IMR-90 (cell line): ENCODE results near the gene SERPINA12. TPM values are rescaled to one million over a fixed set of nuclear protein-coding genes. Genes with fewer than 3 reads are reported as not detected.

Source experiments
- ATAC-seq: fragments of 200-7000 bp; cut with Tn5 transposase; 2 replicates; pipeline ENCODE4 v1.9.1; 2020; ENCODE audit warnings: low read depth, mild to moderate bottlenecking, moderate library complexity
- BruUV-seq: library from RNA; stranded (reverse); fragments of 400-500 nt; replicated peaks from 2 replicates; lab custom pipeline; 2021; lab: Mats Ljungman, UMichigan
- CTCF ChIA-PET: fragments of 300-600 bp; formaldehyde crosslinking; extraction: SDS; loops from one replicate; lab custom pipeline; 2021; ENCODE audit warnings: antibody characterized with exemption; lab: Yijun Ruan, JAX
- POLR2A ChIA-PET: fragments of 300-600 bp; sonication (Branson Sonifier 250); formaldehyde crosslinking; loops from one replicate; lab custom pipeline; 2022; ENCODE audit warnings: antibody characterized with exemption; ENCODE audit not compliant: unreplicated experiment; lab: Charles Lee
- DNase-seq: peaks from one replicate; pipeline ENCODE4 v3.0.0; 2013
- H2AFZ ChIP-seq: replicated peaks from 2 replicates; pipeline ENCODE3; 2013; ENCODE audit warnings: low read length, mild to moderate bottlenecking; ENCODE audit not compliant: poor library complexity
- H2AK5ac ChIP-seq: 2 replicates; pipeline ENCODE4 v1.6.1; 2013; ENCODE audit warnings: low read depth, low read length, inconsistent platforms
- H2AK9ac ChIP-seq: replicated peaks from 2 replicates; pipeline ENCODE3; 2013; ENCODE audit warnings: mild to moderate bottlenecking, low read depth, low read length, moderate library complexity; ENCODE audit not compliant: poor library complexity
- H2BK120ac ChIP-seq: 2 replicates; pipeline ENCODE4 v1.6.1; 2013; ENCODE audit warnings: low read depth, low read length, inconsistent platforms
- H2BK15ac ChIP-seq: 3 replicates; pipeline ENCODE4 v1.6.1; 2013; ENCODE audit warnings: low read depth, low read length, inconsistent platforms
- H2BK20ac ChIP-seq: 2 replicates; pipeline ENCODE4 v1.6.1; 2013; ENCODE audit warnings: low read depth, mild to moderate bottlenecking, inconsistent platforms, low read length, moderate library complexity
- H2BK5ac ChIP-seq: 2 replicates; pipeline ENCODE4 v1.6.1; 2013; ENCODE audit warnings: mild to moderate bottlenecking, low read depth, low read length, inconsistent platforms; ENCODE audit not compliant: poor library complexity, severe bottlenecking
- H3K14ac ChIP-seq: replicated peaks from 2 replicates; pipeline ENCODE4 v1.6.1; 2013; ENCODE audit warnings: low read depth, low read length, inconsistent platforms
- H3K18ac ChIP-seq: 2 replicates; pipeline ENCODE4 v1.6.1; 2013; ENCODE audit warnings: low read depth, low read length, control low read depth
- H3K23ac ChIP-seq: 2 replicates; pipeline ENCODE4 v1.6.1; 2013; ENCODE audit warnings: low read depth, low read length, inconsistent platforms
- H3K27ac ChIP-seq: 2 replicates; pipeline ENCODE4 v1.5.1; 2013; ENCODE audit warnings: mild to moderate bottlenecking, control low read depth, low read length; ENCODE audit not compliant: insufficient read depth
- H3K27me3 ChIP-seq: 2 replicates; pipeline ENCODE4 v1.6.1; 2013; ENCODE audit warnings: low read length; ENCODE audit not compliant: control insufficient read depth, insufficient read depth
- H3K36me3 ChIP-seq: 2 replicates; pipeline ENCODE4 v1.6.1; 2013; ENCODE audit warnings: low read length, mixed read lengths; ENCODE audit not compliant: control insufficient read depth, insufficient read depth
- H3K4ac ChIP-seq: 2 replicates; pipeline ENCODE4 v1.6.1; 2013; ENCODE audit warnings: low read depth, low read length, inconsistent platforms
- H3K4me1 ChIP-seq: 2 replicates; pipeline ENCODE4 v1.6.1; 2013; ENCODE audit warnings: low read length, mixed read lengths; ENCODE audit not compliant: control insufficient read depth, insufficient read depth
- H3K4me2 ChIP-seq: 2 replicates; pipeline ENCODE4 v1.6.1; 2013; ENCODE audit warnings: low read depth, mild to moderate bottlenecking, control low read depth, low read length, moderate library complexity
- H3K4me3 ChIP-seq: 2 replicates; pipeline ENCODE4 v1.5.1; 2013; ENCODE audit warnings: low read depth, mild to moderate bottlenecking, control low read depth, low read length, moderate library complexity; ENCODE audit not compliant: insufficient read depth
- H3K56ac ChIP-seq: 2 replicates; pipeline ENCODE4 v1.6.1; 2013; ENCODE audit warnings: low read length, inconsistent platforms; ENCODE audit not compliant: insufficient read depth; ENCODE audit errors: extremely low read depth
- H3K79me1 ChIP-seq, 2 experiments: 2 replicates each; pipeline ENCODE4 v1.6.1; 2013; ENCODE audit warnings: low read length in 2 of 2, inconsistent platforms in 1 of 2, low read depth in 1 of 2
- H3K9ac ChIP-seq: 2 replicates; pipeline ENCODE4 v1.6.1; 2013; ENCODE audit warnings: low read depth, low read length, control low read depth
- H3K9me1 ChIP-seq: 2 replicates; pipeline ENCODE4 v1.6.1; 2013; ENCODE audit warnings: low read length, inconsistent platforms; ENCODE audit not compliant: insufficient read depth
- H3K9me3 ChIP-seq: 2 replicates; pipeline ENCODE4 v1.6.1; 2013; ENCODE audit warnings: low read length; ENCODE audit not compliant: control insufficient read depth, insufficient read depth
- H4K20me1 ChIP-seq: 2 replicates; pipeline ENCODE4 v1.6.1; 2013; ENCODE audit warnings: low read length, inconsistent platforms; ENCODE audit not compliant: insufficient read depth
- H4K5ac ChIP-seq: 2 replicates; pipeline ENCODE4 v1.6.1; 2013; ENCODE audit warnings: mild to moderate bottlenecking, low read depth, low read length, control low read depth
- H4K8ac ChIP-seq, 2 experiments: 2 replicates each; pipeline ENCODE4 v1.6.1; 2013; ENCODE audit warnings: low read depth in 2 of 2, low read length in 2 of 2, control low read depth in 1 of 2, inconsistent platforms in 1 of 2
- H4K91ac ChIP-seq: 2 replicates; pipeline ENCODE4 v1.6.1; 2013; ENCODE audit warnings: low read depth, low read length, inconsistent platforms; ENCODE audit not compliant: insufficient read depth
- BHLHE40 ChIP-seq: fragments of 150-350 bp; IDR thresholded peaks from 2 replicates; pipeline ENCODE4 v1.6.1; 2016; ENCODE audit warnings: mild to moderate bottlenecking, low read depth, low read length
- CEBPB ChIP-seq: IDR thresholded peaks from 2 replicates; pipeline ENCODE4 v1.6.1; 2012; ENCODE audit warnings: low read depth, low read length, improper control_type of control experiment
- CHD1 ChIP-seq: IDR thresholded peaks from 2 replicates; pipeline ENCODE4 v1.6.1; 2012; ENCODE audit warnings: low read depth, low read length, improper control_type of control experiment
- FOS ChIP-seq: fragments of 150-350 bp; IDR thresholded peaks from 2 replicates; pipeline ENCODE4 v1.6.1; 2016; ENCODE audit warnings: low read depth, low read length
- MAFK ChIP-seq: IDR thresholded peaks from 2 replicates; pipeline ENCODE4 v1.6.1; 2012; ENCODE audit warnings: low read depth, low read length, improper control_type of control experiment
- MAZ ChIP-seq: IDR thresholded peaks from 2 replicates; pipeline ENCODE4 v1.6.1; 2012; ENCODE audit warnings: low read depth, mild to moderate bottlenecking, low read length, improper control_type of control experiment, moderate library complexity, borderline replicate concordance
- MXI1 ChIP-seq: IDR thresholded peaks from 2 replicates; pipeline ENCODE4 v1.6.1; 2012; ENCODE audit warnings: low read depth, mild to moderate bottlenecking, low read length, moderate library complexity, borderline replicate concordance
- NFE2L2 ChIP-seq: fragments of 150-350 bp; IDR thresholded peaks from 2 replicates; pipeline ENCODE4 v1.6.1; 2016; ENCODE audit warnings: low read depth, mild to moderate bottlenecking, low read length
- POLR2A ChIP-seq: IDR thresholded peaks from 2 replicates; pipeline ENCODE4 v1.6.1; 2012; ENCODE audit warnings: mild to moderate bottlenecking, low read depth, low read length
- RAD21 ChIP-seq: IDR thresholded peaks from 2 replicates; pipeline ENCODE4 v1.6.1; 2012; ENCODE audit warnings: low read length, improper control_type of control experiment
- RCOR1 ChIP-seq: IDR thresholded peaks from 2 replicates; pipeline ENCODE4 v1.6.1; 2012; ENCODE audit warnings: mild to moderate bottlenecking, low read length, improper control_type of control experiment; ENCODE audit not compliant: insufficient replicate concordance
- SMC3 ChIP-seq: fragments of 150-350 bp; IDR thresholded peaks from 2 replicates; pipeline ENCODE4 v1.6.1; 2016; ENCODE audit warnings: low read depth, mild to moderate bottlenecking, antibody characterized with exemption, low read length, moderate library complexity
- WGBS, 2 experiments: methylation state at CpG; one replicate each; pipeline versions ENCODE4 v1.1.5 to v1.1.7; 2013; ENCODE audit warnings: missing lambda C conversion rate in 2 of 2; ENCODE audit not compliant: insufficient read length in 1 of 2; ENCODE audit errors: extremely low coverage in 2 of 2; 5-methylcytosine and 5-hydroxymethylcytosine counted together
- dilution Hi-C: fragments of 300-500 bp; cut with HindIII; formaldehyde crosslinking; loops from one replicate; pipeline ENCODE4 v1.14.3; 2018; ENCODE audit warnings: low sequenced_read_pairs; ENCODE audit not compliant: unreplicated experiment
- in situ Hi-C: fragments of 300-500 bp; cut with MboI; formaldehyde crosslinking; loops from 3 replicates; pipeline ENCODE4 v1.14.3; 2019; ENCODE audit warnings: low sequenced_read_pairs, inconsistent platforms, mixed read lengths
- intact Hi-C: fragments of 100-400 bp; cut with micrococcal nuclease; formaldehyde crosslinking; loops from 2 replicates; pipeline ENCODE4 v1.10.0; 2022
- polyA plus RNA-seq, 3 experiments: library from polyadenylated mRNA; depleted of rRNA; stranded (reverse); fragments of >200 nt; gene quantifications; 2 replicates each; pipeline ENCODE4 v1.2.3, GENCODE V29; 2012; ENCODE audit warnings: low replicate concordance in 1 of 3
- total RNA-seq: library from RNA; depleted of rRNA; stranded (reverse); fragments of >200 nt; gene quantifications from 2 replicates; pipeline ENCODE4 v1.2.3, GENCODE V29; 2012
- TF ChIP-seq, protein P1 (sequence below): fragments of 150-350 bp; IDR thresholded peaks from 2 replicates; pipeline ENCODE4 v1.6.1; 2017; ENCODE audit warnings: mild to moderate bottlenecking, antibody characterized with exemption, low read length, low read depth
- TF ChIP-seq, protein P2 (sequence below): fragments of 150-350 bp; IDR thresholded peaks from 2 replicates; pipeline ENCODE4 v1.6.1; 2016; ENCODE audit warnings: low read depth, mild to moderate bottlenecking, low read length, moderate library complexity, borderline replicate concordance
- TF ChIP-seq, protein P3 (sequence below): conservative IDR thresholded peaks from 2 replicates; pipeline ENCODE4 v1.5.1; 2012; ENCODE audit warnings: mild to moderate bottlenecking, low read depth, low read length, improper control_type of control experiment

The SERPINA12 gene
- total and polyA plus RNA-seq, 2 of the 4 experiments (the other 2 are of a cell fraction) = not detected

DNA sequence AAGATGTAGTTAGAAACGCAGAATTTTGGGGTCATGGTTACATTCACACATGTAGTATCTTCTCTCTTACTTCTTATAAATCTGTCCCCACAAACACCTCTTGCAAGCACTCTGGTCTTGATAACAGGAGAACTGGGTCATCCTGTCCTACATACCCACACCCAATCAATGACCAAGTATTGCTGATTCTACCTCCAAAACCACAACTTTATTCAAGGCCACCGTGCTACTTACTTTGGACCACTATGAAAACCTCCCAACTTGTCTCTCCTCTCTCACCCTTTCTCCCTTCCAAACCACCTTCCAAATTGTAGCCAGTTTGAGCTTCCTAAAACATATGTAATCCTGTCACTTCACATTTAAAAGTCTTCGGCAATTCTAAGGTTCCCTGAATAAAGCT lies 62.1 kb downstream of the SERPINA12 start:
- CTCF ChIA-PET = interaction anchor here (0.6 to 1.2 kb wide), 2 partner anchors 12 to 13 kb away, joined by 3 to 4 read pairs; no protein-coding TSS in a partner anchor
- Histone ChIP-seq H3K18ac (no peak overlapping the region), H3K4me2 (no peak overlapping the region), H3K4ac (no peak overlapping the region), H3K9me3 (no peaks in the 10 kb centered on the region), H4K20me1 (no peaks in the 10 kb centered on the region), H2AK5ac (no peak overlapping the region), H3K27me3 (no peaks in the 10 kb centered on the region; the same call in 1 of the 2 replicates), H2BK20ac (no peak overlapping the region), H3K14ac (no peak overlapping the region), H4K8ac (no peak overlapping the region), H3K79me1 (no peaks in the 10 kb centered on the region), H2BK15ac (no peak overlapping the region), H3K4me1 (no peaks in the 10 kb centered on the region), H2AFZ (no peak overlapping the region), H2BK120ac (no peak overlapping the region), H3K4me3 (no peak overlapping the region), H4K5ac (no peak overlapping the region), H2AK9ac (no peak overlapping the region), H3K9me1 (no peaks in the 10 kb centered on the region), H3K36me3 (no peaks in the 10 kb centered on the region), H3K23ac (no peak overlapping the region), H3K27ac (no peak overlapping the region), H3K56ac (no peak overlapping the region), H3K9ac (no peak overlapping the region), H2BK5ac (no peak overlapping the region), H4K91ac (no peak overlapping the region)
- TF ChIP-seq BHLHE40 = no peak
- TF ChIP-seq MAZ = no peak
- TF ChIP-seq, protein P1, sequence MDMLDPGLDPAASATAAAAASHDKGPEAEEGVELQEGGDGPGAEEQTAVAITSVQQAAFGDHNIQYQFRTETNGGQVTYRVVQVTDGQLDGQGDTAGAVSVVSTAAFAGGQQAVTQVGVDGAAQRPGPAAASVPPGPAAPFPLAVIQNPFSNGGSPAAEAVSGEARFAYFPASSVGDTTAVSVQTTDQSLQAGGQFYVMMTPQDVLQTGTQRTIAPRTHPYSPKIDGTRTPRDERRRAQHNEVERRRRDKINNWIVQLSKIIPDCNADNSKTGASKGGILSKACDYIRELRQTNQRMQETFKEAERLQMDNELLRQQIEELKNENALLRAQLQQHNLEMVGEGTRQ = no peak
- TF ChIP-seq, protein P2, sequence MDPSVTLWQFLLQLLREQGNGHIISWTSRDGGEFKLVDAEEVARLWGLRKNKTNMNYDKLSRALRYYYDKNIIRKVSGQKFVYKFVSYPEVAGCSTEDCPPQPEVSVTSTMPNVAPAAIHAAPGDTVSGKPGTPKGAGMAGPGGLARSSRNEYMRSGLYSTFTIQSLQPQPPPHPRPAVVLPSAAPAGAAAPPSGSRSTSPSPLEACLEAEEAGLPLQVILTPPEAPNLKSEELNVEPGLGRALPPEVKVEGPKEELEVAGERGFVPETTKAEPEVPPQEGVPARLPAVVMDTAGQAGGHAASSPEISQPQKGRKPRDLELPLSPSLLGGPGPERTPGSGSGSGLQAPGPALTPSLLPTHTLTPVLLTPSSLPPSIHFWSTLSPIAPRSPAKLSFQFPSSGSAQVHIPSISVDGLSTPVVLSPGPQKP = no peak
- TF ChIP-seq RCOR1 = no peak
- no peak for TF ChIP-seq CEBPB
- no peak for TF ChIP-seq MXI1
- TF ChIP-seq SMC3 = no peak
- TF ChIP-seq FOS = no peak
- TF ChIP-seq NFE2L2 = no peak
- no peak for TF ChIP-seq MAFK
- no peak for TF ChIP-seq CHD1
- no peak for TF ChIP-seq POLR2A
- no peak for TF ChIP-seq RAD21
- TF ChIP-seq, protein P3, sequence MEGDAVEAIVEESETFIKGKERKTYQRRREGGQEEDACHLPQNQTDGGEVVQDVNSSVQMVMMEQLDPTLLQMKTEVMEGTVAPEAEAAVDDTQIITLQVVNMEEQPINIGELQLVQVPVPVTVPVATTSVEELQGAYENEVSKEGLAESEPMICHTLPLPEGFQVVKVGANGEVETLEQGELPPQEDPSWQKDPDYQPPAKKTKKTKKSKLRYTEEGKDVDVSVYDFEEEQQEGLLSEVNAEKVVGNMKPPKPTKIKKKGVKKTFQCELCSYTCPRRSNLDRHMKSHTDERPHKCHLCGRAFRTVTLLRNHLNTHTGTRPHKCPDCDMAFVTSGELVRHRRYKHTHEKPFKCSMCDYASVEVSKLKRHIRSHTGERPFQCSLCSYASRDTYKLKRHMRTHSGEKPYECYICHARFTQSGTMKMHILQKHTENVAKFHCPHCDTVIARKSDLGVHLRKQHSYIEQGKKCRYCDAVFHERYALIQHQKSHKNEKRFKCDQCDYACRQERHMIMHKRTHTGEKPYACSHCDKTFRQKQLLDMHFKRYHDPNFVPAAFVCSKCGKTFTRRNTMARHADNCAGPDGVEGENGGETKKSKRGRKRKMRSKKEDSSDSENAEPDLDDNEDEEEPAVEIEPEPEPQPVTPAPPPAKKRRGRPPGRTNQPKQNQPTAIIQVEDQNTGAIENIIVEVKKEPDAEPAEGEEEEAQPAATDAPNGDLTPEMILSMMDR = no peak
- POLR2A ChIA-PET = no interaction called here
- in situ Hi-C loops (no loop called here), intact Hi-C loops (no loop called here), dilution Hi-C loops (no loop called here)
- WGBS, 2 experiments = 60% methylated on average over 2 of the region's 3 CpGs; no CpG with 5 or more reads in 1 of the 2 experiments
- ATAC-seq (no peak), DNase-seq (no peak)
- BruUV-seq = no TSS peak
